ENCODE results near the gene MPDZ.

DNA sequence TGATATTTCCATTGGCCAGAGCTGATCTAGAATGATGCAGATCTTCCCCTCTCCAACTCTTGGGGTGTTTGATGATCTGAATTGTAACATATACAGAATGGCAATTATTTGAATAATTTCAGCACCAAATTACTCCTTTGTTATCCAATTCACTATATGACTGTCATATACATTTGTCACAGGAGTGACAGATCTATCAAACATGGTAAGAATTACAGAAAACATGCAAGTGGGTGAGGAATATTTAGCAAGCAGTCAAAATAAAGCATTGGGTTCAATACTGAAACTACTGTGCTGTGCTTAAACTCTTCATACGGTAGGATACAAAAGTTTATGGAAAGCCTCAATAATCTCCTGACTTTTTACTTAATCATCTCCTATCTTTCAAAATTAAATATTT is 8.8 kb downstream of the MPDZ start:
- no peak for TF ChIP-seq EZH2 (conservative IDR thresholded peaks at IDR 0.05; ENCODE audit: low read depth, low read length)
- TF ChIP-seq KDM5A (IDR thresholded peaks at IDR 0.05; ENCODE audit: borderline replicate concordance, low read length) = no peak
- no peak for TF ChIP-seq POLR2A (IDR thresholded peaks at IDR 0.05; ENCODE audit: insufficient read depth in 1 of 2, low read depth in 2 of 2, low read length in 2 of 2)
- no peak for TF ChIP-seq MAFK (conservative IDR thresholded peaks at IDR 0.05 in 1 of 2, IDR thresholded peaks at IDR 0.05 in 1 of 2; ENCODE audit: low read length in 2 of 2)
- TF ChIP-seq JUND (CRISPR knock-in tag; IDR thresholded peaks at IDR 0.05) = no peak
- TF ChIP-seq FOXC1 (CRISPR knock-in tag; IDR thresholded peaks at IDR 0.05; ENCODE audit: borderline replicate concordance) = no peak
- TF ChIP-seq TSC22D2 (CRISPR knock-in tag; IDR thresholded peaks at IDR 0.05; ENCODE audit: borderline replicate concordance) = no peak
- TF ChIP-seq JUNB (CRISPR knock-in tag; IDR thresholded peaks at IDR 0.05; ENCODE audit: borderline replicate concordance) = no peak
- no peak for TF ChIP-seq YY1 (IDR thresholded peaks at IDR 0.05; ENCODE audit: insufficient read depth, insufficient replicate concordance, low read depth, low read length)
- TF ChIP-seq FLYWCH1 (CRISPR knock-in tag; IDR thresholded peaks at IDR 0.05) = no peak
- TF ChIP-seq ZNF207 (IDR thresholded peaks at IDR 0.05; ENCODE audit: borderline replicate concordance) = no peak
- TF ChIP-seq GABPA (IDR thresholded peaks at IDR 0.05; ENCODE audit: low read depth, low read length) = no peak
- TF ChIP-seq GABPA (CRISPR knock-in tag; IDR thresholded peaks at IDR 0.05; ENCODE audit: low read depth) = no peak
- TF ChIP-seq NFYB (CRISPR knock-in tag; IDR thresholded peaks at IDR 0.05) = no peak
